ENCODE results near the gene CDC123. TPM values are rescaled to one million over a fixed set of nuclear protein-coding genes. Genes with fewer than 3 reads are reported as not detected.

CDC123 gene
- total and polyA plus RNA-seq, 2 experiments from 2014 or later = 158 to 179 TPM

DNA sequence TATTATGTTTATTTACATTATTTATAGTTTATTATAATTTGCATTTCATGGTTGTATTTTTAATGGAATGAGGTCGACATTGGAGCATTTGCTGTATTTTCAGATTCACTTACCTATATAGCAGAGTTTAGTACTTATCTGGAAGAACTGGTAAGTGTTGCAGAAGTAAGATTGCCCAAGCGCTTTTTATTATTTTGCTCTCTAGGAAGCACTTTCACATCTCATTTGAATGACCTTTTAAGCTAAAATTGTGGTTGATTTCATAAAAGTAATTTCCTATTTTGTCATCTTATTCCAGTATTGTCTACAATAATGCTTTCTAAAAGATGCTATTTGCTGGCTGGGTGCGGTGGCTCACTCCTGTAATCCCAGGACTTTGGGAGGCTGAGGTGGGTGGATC lies 37.9 kb upstream of the CDC123 start:
- Histone ChIP-seq H3K27ac (ENCODE audit: low read depth) (no peak overlapping the region), H3K4me3 (no peak overlapping the region), H3F3A (replicated peaks; ENCODE audit: low read depth) (no peaks in the 10 kb centered on the region), H4K20me1 (replicated peaks; ENCODE audit: insufficient read depth) (0 out of 2 replicates have a peak, but pooled peaks cover 5% of the 10 kb centered on the region), H2AFZ (no peak overlapping the region), H3K9me2 (ENCODE audit: insufficient read depth) (no peaks in the 10 kb centered on the region), H3K36me3 (ENCODE audit: insufficient read depth) (peaks cover 19% of the 10 kb centered on the region; the same call in 1 of the 2 replicates), H3K79me2 (replicated peaks; ENCODE audit: insufficient read depth) (no peaks in the 10 kb centered on the region), H3K27me3 (ENCODE audit: insufficient read depth) (no peaks in the 10 kb centered on the region), H3K4me1 (ENCODE audit: insufficient read depth) (no peaks in the 10 kb centered on the region; the same call in 1 of the 2 replicates), H3K4me2 (no peak overlapping the region)
- Mint-ChIP-seq H3K27me3 (ENCODE audit: insufficient read depth, low read depth, poor library complexity) (no peaks in the 10 kb centered on the region), H3K9me3 (no peaks in the 10 kb centered on the region), H3K27ac (no peak overlapping the region), H3K36me3 (ENCODE audit: low read depth) (peaks cover 20% of the 10 kb centered on the region; the same call in 2 of the 3 replicates), H3K4me1 (no peaks in the 10 kb centered on the region), H3K4me3 (no peak overlapping the region)
- DNase-seq (ENCODE audit: low spot score) (no peak), ATAC-seq (no peak)
- TF ChIP-seq CREB1 (CRISPR knock-in tag; IDR thresholded peaks at IDR 0.05; ENCODE audit: low read depth) (no peak), STAT1 (IDR thresholded peaks at IDR 0.05; ENCODE audit: unreplicated experiment) (no peak), ZNF114 (CRISPR knock-in tag; IDR thresholded peaks at IDR 0.05) (no peak), POLR2AphosphoS5 (IDR thresholded peaks at IDR 0.05; ENCODE audit: low read depth) (no peak), NANOG (IDR thresholded peaks at IDR 0.05; ENCODE audit: borderline replicate concordance) (no peak), EZH2 (IDR thresholded peaks at IDR 0.05; ENCODE audit: low read depth, unreplicated experiment) (no peak), JUNB (IDR thresholded peaks at IDR 0.05; ENCODE audit: unreplicated experiment) (no peak), ZNF331 (CRISPR knock-in tag; IDR thresholded peaks at IDR 0.05; ENCODE audit: low read depth) (no peak), EZH2phosphoT487 (IDR thresholded peaks at IDR 0.05; ENCODE audit: unreplicated experiment) (no peak)
- TF ChIP-seq, protein P1, sequence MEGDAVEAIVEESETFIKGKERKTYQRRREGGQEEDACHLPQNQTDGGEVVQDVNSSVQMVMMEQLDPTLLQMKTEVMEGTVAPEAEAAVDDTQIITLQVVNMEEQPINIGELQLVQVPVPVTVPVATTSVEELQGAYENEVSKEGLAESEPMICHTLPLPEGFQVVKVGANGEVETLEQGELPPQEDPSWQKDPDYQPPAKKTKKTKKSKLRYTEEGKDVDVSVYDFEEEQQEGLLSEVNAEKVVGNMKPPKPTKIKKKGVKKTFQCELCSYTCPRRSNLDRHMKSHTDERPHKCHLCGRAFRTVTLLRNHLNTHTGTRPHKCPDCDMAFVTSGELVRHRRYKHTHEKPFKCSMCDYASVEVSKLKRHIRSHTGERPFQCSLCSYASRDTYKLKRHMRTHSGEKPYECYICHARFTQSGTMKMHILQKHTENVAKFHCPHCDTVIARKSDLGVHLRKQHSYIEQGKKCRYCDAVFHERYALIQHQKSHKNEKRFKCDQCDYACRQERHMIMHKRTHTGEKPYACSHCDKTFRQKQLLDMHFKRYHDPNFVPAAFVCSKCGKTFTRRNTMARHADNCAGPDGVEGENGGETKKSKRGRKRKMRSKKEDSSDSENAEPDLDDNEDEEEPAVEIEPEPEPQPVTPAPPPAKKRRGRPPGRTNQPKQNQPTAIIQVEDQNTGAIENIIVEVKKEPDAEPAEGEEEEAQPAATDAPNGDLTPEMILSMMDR (conservative IDR thresholded peaks at IDR 0.05; ENCODE audit: low read depth in 2 of 2) = no peak
- TF ChIP-seq, protein P2, sequence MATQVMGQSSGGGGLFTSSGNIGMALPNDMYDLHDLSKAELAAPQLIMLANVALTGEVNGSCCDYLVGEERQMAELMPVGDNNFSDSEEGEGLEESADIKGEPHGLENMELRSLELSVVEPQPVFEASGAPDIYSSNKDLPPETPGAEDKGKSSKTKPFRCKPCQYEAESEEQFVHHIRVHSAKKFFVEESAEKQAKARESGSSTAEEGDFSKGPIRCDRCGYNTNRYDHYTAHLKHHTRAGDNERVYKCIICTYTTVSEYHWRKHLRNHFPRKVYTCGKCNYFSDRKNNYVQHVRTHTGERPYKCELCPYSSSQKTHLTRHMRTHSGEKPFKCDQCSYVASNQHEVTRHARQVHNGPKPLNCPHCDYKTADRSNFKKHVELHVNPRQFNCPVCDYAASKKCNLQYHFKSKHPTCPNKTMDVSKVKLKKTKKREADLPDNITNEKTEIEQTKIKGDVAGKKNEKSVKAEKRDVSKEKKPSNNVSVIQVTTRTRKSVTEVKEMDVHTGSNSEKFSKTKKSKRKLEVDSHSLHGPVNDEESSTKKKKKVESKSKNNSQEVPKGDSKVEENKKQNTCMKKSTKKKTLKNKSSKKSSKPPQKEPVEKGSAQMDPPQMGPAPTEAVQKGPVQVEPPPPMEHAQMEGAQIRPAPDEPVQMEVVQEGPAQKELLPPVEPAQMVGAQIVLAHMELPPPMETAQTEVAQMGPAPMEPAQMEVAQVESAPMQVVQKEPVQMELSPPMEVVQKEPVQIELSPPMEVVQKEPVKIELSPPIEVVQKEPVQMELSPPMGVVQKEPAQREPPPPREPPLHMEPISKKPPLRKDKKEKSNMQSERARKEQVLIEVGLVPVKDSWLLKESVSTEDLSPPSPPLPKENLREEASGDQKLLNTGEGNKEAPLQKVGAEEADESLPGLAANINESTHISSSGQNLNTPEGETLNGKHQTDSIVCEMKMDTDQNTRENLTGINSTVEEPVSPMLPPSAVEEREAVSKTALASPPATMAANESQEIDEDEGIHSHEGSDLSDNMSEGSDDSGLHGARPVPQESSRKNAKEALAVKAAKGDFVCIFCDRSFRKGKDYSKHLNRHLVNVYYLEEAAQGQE (IDR thresholded peaks at IDR 0.05; ENCODE audit: unreplicated experiment) = no peak
- TF ChIP-seq, protein P3, sequence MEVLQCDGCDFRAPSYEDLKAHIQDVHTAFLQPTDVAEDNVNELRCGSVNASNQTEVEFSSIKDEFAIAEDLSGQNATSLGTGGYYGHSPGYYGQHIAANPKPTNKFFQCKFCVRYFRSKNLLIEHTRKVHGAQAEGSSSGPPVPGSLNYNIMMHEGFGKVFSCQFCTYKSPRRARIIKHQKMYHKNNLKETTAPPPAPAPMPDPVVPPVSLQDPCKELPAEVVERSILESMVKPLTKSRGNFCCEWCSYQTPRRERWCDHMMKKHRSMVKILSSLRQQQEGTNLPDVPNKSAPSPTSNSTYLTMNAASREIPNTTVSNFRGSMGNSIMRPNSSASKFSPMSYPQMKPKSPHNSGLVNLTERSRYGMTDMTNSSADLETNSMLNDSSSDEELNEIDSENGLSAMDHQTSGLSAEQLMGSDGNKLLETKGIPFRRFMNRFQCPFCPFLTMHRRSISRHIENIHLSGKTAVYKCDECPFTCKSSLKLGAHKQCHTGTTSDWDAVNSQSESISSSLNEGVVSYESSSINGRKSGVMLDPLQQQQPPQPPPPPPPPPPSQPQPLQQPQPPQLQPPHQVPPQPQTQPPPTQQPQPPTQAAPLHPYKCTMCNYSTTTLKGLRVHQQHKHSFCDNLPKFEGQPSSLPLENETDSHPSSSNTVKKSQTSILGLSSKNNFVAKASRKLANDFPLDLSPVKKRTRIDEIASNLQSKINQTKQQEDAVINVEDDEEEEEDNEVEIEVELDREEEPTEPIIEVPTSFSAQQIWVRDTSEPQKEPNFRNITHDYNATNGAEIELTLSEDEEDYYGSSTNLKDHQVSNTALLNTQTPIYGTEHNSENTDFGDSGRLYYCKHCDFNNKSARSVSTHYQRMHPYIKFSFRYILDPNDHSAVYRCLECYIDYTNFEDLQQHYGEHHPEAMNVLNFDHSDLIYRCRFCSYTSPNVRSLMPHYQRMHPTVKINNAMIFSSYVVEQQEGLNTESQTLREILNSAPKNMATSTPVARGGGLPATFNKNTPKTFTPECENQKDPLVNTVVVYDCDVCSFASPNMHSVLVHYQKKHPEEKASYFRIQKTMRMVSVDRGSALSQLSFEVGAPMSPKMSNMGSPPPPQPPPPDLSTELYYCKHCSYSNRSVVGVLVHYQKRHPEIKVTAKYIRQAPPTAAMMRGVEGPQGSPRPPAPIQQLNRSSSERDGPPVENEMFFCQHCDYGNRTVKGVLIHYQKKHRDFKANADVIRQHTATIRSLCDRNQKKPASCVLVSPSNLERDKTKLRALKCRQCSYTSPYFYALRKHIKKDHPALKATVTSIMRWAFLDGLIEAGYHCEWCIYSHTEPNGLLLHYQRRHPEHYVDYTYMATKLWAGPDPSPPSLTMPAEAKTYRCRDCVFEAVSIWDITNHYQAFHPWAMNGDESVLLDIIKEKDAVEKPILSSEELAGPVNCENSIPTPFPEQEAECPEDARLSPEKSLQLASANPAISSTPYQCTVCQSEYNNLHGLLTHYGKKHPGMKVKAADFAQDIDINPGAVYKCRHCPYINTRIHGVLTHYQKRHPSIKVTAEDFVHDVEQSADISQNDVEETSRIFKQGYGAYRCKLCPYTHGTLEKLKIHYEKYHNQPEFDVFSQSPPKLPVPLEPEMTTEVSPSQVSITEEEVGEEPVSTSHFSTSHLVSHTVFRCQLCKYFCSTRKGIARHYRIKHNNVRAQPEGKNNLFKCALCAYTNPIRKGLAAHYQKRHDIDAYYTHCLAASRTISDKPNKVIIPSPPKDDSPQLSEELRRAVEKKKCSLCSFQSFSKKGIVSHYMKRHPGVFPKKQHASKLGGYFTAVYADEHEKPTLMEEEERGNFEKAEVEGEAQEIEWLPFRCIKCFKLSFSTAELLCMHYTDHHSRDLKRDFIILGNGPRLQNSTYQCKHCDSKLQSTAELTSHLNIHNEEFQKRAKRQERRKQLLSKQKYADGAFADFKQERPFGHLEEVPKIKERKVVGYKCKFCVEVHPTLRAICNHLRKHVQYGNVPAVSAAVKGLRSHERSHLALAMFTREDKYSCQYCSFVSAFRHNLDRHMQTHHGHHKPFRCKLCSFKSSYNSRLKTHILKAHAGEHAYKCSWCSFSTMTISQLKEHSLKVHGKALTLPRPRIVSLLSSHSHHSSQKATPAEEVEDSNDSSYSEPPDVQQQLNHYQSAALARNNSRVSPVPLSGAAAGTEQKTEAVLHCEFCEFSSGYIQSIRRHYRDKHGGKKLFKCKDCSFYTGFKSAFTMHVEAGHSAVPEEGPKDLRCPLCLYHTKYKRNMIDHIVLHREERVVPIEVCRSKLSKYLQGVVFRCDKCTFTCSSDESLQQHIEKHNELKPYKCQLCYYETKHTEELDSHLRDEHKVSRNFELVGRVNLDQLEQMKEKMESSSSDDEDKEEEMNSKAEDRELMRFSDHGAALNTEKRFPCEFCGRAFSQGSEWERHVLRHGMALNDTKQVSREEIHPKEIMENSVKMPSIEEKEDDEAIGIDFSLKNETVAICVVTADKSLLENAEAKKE (CRISPR knock-in tag; IDR thresholded peaks at IDR 0.05) = no peak
- TF ChIP-seq, protein P4, sequence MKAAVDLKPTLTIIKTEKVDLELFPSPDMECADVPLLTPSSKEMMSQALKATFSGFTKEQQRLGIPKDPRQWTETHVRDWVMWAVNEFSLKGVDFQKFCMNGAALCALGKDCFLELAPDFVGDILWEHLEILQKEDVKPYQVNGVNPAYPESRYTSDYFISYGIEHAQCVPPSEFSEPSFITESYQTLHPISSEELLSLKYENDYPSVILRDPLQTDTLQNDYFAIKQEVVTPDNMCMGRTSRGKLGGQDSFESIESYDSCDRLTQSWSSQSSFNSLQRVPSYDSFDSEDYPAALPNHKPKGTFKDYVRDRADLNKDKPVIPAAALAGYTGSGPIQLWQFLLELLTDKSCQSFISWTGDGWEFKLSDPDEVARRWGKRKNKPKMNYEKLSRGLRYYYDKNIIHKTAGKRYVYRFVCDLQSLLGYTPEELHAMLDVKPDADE (IDR thresholded peaks at IDR 0.05) = no peak

Data from GM23338 (cell line).